HG03354 (cell line): ENCODE data around the gene PRIMA1.
"Not testable (repeated sequence)": the region's sequence is repeated elsewhere in the genome, so short reads cannot be mapped to it uniquely, and the experiment has no call there.

Source experiments
- ATAC-seq: cut with Tn5 transposase; IDR thresholded peaks from one replicate; pipeline ENCODE4 v1.9.1; 2021; ENCODE audit warnings: mild to moderate bottlenecking; ENCODE audit not compliant: unreplicated experiment, poor library complexity, severe bottlenecking

Gene PRIMA1

GRCh38 chr14:93788293-93788542, at the start of gene PRIMA1:
PRIMA1 (minus strand) TSS chr14:93788485; CDS start chr14:93787718, 767 bp downstream.
- no peak for ATAC-seq

- no peak for ATAC-seq
Observed at GRCh38 chr14:93834699-93835371, 46.5 kb upstream of the PRIMA1 start.

- ATAC-seq, result no peak
Observed at GRCh38 chr14:93832665-93833064, 44.4 kb upstream of the PRIMA1 start.

- ATAC-seq, result no peak
Observed at GRCh38 chr14:93832081-93832480, 43.8 kb upstream of the PRIMA1 start.

GRCh38 chr14:93830753-93831461, 42.6 kb upstream of the PRIMA1 start:
- no peak for ATAC-seq

- no peak for ATAC-seq
Observed at GRCh38 chr14:93829839-93830481, 41.7 kb upstream of the PRIMA1 start.

- no peak for ATAC-seq
Observed at GRCh38 chr14:93825235-93825553, 36.9 kb upstream of the PRIMA1 start.

- no peak for ATAC-seq
Observed at GRCh38 chr14:93824518-93825234, 36.4 kb upstream of the PRIMA1 start.

GRCh38 chr14:93824076-93824475, 35.8 kb upstream of the PRIMA1 start:
- no peak for ATAC-seq

- no peak for ATAC-seq
Observed at GRCh38 chr14:93821051-93821450, 32.8 kb upstream of the PRIMA1 start.

- ATAC-seq, result no peak
Observed at GRCh38 chr14:93818857-93819256, 30.6 kb upstream of the PRIMA1 start.

GRCh38 chr14:93811676-93812075, 23.4 kb upstream of the PRIMA1 start:
- no peak for ATAC-seq

GRCh38 chr14:93811020-93811419, 22.7 kb upstream of the PRIMA1 start:
- ATAC-seq, result no peak

- not testable (repeated sequence) for ATAC-seq
Observed at GRCh38 chr14:93809491-93810420, 21.5 kb upstream of the PRIMA1 start.

GRCh38 chr14:93804654-93805053, 16.4 kb upstream of the PRIMA1 start:
- no peak for ATAC-seq

GRCh38 chr14:93803408-93804318, 15.4 kb upstream of the PRIMA1 start:
- no peak for ATAC-seq

GRCh38 chr14:93799989-93800921, 12.0 kb upstream of the PRIMA1 start:
- no peak for ATAC-seq

- ATAC-seq, result no peak
Observed at GRCh38 chr14:93799617-93799988, 11.3 kb upstream of the PRIMA1 start.
